Uterus (tissue), 4 donors: ENCODE results near the gene SSTR4. TPM values are rescaled to one million over a fixed set of nuclear protein-coding genes. Genes with fewer than 3 reads are reported as not detected.

Experiments used
- DNase-seq, 2 donors: peaks; one replicate each; pipeline ENCODE4 v3.0.0-alpha.2; 2019 to 2020
- H3K27ac ChIP-seq, 2 donors: fragments of 200-600 bp; sonication (generic); 1 replicate in 1 of 2; 2 replicates in 1 of 2; pipeline ENCODE4 v1.5.1; 2016 to 2018
- H3K27me3 ChIP-seq, 2 donors: fragments of 200-600 bp; sonication (generic); one replicate each; pipeline ENCODE4 v1.5.1; 2018 to 2019; ENCODE audit warnings: control low read depth in 1 of 2
- H3K36me3 ChIP-seq, 2 donors: fragments of 200-600 bp; sonication (generic); one replicate each; pipeline ENCODE4 v1.5.1; 2019; ENCODE audit warnings: control low read depth in 1 of 2
- H3K4me1 ChIP-seq, 2 donors: fragments of 200-600 bp; sonication (generic); one replicate each; pipeline ENCODE4 v1.5.1; 2018 to 2019; ENCODE audit warnings: control low read depth in 1 of 2
- H3K4me3 ChIP-seq, 2 donors: fragments of 200-600 bp; sonication (generic); 1 replicate in 1 of 2; 2 replicates in 1 of 2; pipeline ENCODE4 v1.5.1; 2018 to 2019; ENCODE audit warnings: mild to moderate bottlenecking in 1 of 2
- H3K9me3 ChIP-seq, 2 donors: fragments of 200-600 bp; sonication (generic); one replicate each; pipeline ENCODE4 v1.5.1; 2019; ENCODE audit warnings: control low read depth in 1 of 2
- CTCF ChIP-seq, 4 experiments: fragments of 200-600 bp in 2 of 4; fragments of 450-650 bp in 2 of 4; sonication (generic) in 2 of 4; IDR thresholded peaks; one replicate each; pipeline ENCODE4 v1.5.1; 2016 to 2019; ENCODE audit warnings: antibody characterized with exemption in 4 of 4, mild to moderate bottlenecking in 2 of 4, moderate library complexity in 1 of 4
- POLR2A ChIP-seq, 2 donors: fragments of 450-650 bp; IDR thresholded peaks; one replicate each; pipeline ENCODE4 v1.6.1; 2016; ENCODE audit warnings: antibody characterized with exemption in 2 of 2, mild to moderate bottlenecking in 1 of 2, moderate library complexity in 1 of 2
- intact Hi-C: fragments of 100-400 bp; cut with DNase I; formaldehyde crosslinking; loops from one replicate; pipeline ENCODE4 v1.15.1; 2023; ENCODE audit warnings: low total_unique reads
- total RNA-seq, 4 donors: library from RNA; depleted of rRNA in 3 of 4; stranded (reverse); fragments of >200 nt in 3 of 4; gene quantifications; one replicate each; pipeline versions ENCODE4 v1.1.0 to v1.2.4, GENCODE V29; 2014 to 2023
- donor health status: DM: yes; HTN: yes; CAD: no.

The SSTR4 gene
- total RNA-seq, 4 donors from 2014 or later: not detected

- Histone ChIP-seq H3K27ac (no peak overlapping the region), H3K36me3 (no peaks in the 10 kb centered on the region), H3K4me3 (no peak overlapping the region), H3K4me1 (no peaks in the 10 kb centered on the region), H3K27me3 (no peaks in the 10 kb centered on the region), H3K9me3 (no peaks in the 10 kb centered on the region)
- no peak for DNase-seq
- TF ChIP-seq POLR2A (IDR thresholded peaks at IDR 0.05): no peak
- intact Hi-C loops: no loop called here
Observed at GRCh38 chr20:23039885-23040508, 4.9 kb downstream of the SSTR4 start.

GRCh38 chr20:23042270-23042669, 7.2 kb downstream of the SSTR4 start:
- intact Hi-C loops: no loop called here
- Histone ChIP-seq H3K27ac (no peak overlapping the region), H3K36me3 (no peaks in the 10 kb centered on the region), H3K4me3 (no peak overlapping the region), H3K4me1 (no peaks in the 10 kb centered on the region), H3K27me3 (peaks cover 0 to 7% of the 10 kb centered on the region in 2 donors), H3K9me3 (no peaks in the 10 kb centered on the region)
- TF ChIP-seq POLR2A (IDR thresholded peaks at IDR 0.05): no peak
- TF ChIP-seq CTCF (IDR thresholded peaks at IDR 0.05): no peak
- DNase-seq: no peak

GRCh38 chr20:23043376-23043775, 8.3 kb downstream of the SSTR4 start:
- DNase-seq: no peak
- no peak overlapping the region for H3K27ac ChIP-seq
- no peaks in the 10 kb centered on the region for H3K36me3 ChIP-seq
- H3K4me3 ChIP-seq: no peak overlapping the region
- intact Hi-C loops: no loop called here
- TF ChIP-seq POLR2A (IDR thresholded peaks at IDR 0.05) (no peak), CTCF (IDR thresholded peaks at IDR 0.05) (no peak)
- H3K4me1 ChIP-seq: peaks cover 0 to 3% of the 10 kb centered on the region in 2 donors
- H3K27me3 ChIP-seq: peaks cover 0 to 14% of the 10 kb centered on the region in 2 donors
- no peaks in the 10 kb centered on the region for H3K9me3 ChIP-seq

- Histone ChIP-seq H3K4me1 (peaks cover 0 to 15% of the 10 kb centered on the region in 2 donors), H3K9me3 (no peaks in the 10 kb centered on the region), H3K27me3 (peaks cover 0 to 14% of the 10 kb centered on the region in 2 donors), H3K4me3 (no peak overlapping the region), H3K27ac (no peak overlapping the region), H3K36me3 (no peaks in the 10 kb centered on the region)
- TF ChIP-seq POLR2A (IDR thresholded peaks at IDR 0.05) (no peak), CTCF (IDR thresholded peaks at IDR 0.05) (no peak)
- no peak for DNase-seq
- intact Hi-C loops: no loop called here
Observed at GRCh38 chr20:23046431-23046830, 11.3 kb downstream of the SSTR4 start.

- Histone ChIP-seq H3K27me3 (peaks cover 0 to 14% of the 10 kb centered on the region in 2 donors), H3K4me3 (peak overlapping the region; percentile 13 to 34), H3K9me3 (no peaks in the 10 kb centered on the region), H3K4me1 (peaks cover 0 to 15% of the 10 kb centered on the region in 2 donors), H3K27ac (no peak overlapping the region), H3K36me3 (no peaks in the 10 kb centered on the region)
- intact Hi-C loops: no loop called here
- TF ChIP-seq CTCF (IDR thresholded peaks at IDR 0.05) (no peak), POLR2A (IDR thresholded peaks at IDR 0.05) (no peak)
- DNase-seq: no peak
Observed at GRCh38 chr20:23047001-23047737, 12.1 kb downstream of the SSTR4 start.
